ENCODE results near the gene PPP1R9A.

The PPP1R9A gene

DNA sequence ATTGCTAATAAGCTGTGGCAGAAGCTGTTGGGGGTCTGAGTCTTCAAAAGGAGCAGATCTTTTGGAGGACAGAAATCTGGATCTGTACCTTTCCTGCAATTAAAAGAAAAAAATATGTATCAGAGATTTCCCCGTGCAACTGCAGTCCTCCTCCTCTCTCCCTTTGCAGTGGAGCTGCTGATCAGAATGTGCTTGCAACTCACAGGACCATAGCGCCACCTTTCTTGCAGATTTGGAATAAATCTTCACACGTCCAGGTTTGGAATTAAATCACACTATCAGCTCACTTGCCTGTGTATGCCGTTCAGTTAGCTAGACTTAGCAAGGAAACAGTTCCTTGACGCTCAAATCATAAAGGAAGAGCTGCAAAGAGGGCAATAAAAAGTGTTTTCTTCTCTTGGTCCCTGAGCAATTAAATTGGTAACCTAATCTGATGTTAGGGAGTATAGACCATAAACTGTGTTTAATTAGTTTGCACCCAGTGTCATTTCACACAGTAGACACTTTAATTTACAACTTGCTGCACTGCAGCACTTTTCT, 339.5 kb downstream of the PPP1R9A start:
- peak; percentile 60 for DNase-seq (ENCODE audit: extremely low spot score)
- CTCF ChIA-PET = interaction anchor here (0.8 to 1.3 kb wide), 3 partner anchors 234 to 956 kb away, joined by 3 to 8 read pairs (median 5); no protein-coding TSS in a partner anchor
- POLR2A ChIA-PET = no interaction called here
- TF ChIP-seq HDGF (IDR thresholded peaks at IDR 0.05; ENCODE audit: borderline replicate concordance) (no peak), FOXA1 (IDR thresholded peaks at IDR 0.05) (no peak)
- TF ChIP-seq, protein P1, sequence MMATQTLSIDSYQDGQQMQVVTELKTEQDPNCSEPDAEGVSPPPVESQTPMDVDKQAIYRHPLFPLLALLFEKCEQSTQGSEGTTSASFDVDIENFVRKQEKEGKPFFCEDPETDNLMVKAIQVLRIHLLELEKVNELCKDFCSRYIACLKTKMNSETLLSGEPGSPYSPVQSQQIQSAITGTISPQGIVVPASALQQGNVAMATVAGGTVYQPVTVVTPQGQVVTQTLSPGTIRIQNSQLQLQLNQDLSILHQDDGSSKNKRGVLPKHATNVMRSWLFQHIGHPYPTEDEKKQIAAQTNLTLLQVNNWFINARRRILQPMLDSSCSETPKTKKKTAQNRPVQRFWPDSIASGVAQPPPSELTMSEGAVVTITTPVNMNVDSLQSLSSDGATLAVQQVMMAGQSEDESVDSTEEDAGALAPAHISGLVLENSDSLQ (IDR thresholded peaks at IDR 0.05) = peak; percentile 75

DNA sequence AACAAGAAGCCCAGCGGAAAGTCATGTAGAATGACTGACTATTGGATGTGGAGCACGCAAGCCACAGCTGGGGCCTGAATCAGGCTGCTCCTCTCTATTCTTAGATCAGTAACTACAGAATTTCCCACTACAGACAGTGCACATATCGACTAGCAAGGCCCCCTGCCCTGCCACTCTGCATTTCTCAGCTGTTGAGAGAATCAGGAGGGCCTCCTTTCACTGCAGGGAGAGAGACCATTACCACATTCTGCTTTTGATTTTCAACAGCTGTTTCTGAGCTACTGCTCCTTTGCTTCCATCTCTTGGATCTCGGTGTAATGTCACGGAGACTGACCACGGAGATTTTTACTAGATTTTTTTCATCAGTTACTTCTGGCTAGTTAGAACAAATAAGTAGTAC, 343.2 kb downstream of the PPP1R9A start:
- CTCF ChIA-PET = interaction anchor here (0.6 kb wide), 1 partner anchor 438 kb away, joined by 7 read pairs; no protein-coding TSS in a partner anchor
- no peak for DNase-seq (ENCODE audit: extremely low spot score)
- no peak for TF ChIP-seq ZNF384 (IDR thresholded peaks at IDR 0.05)
- TF ChIP-seq SUZ12 (IDR thresholded peaks at IDR 0.05) = no peak
- TF ChIP-seq BHLHE40 (IDR thresholded peaks at IDR 0.05; ENCODE audit: borderline replicate concordance) = no peak
- TF ChIP-seq, protein P1 (IDR thresholded peaks at IDR 0.05) = no peak
- POLR2A ChIA-PET = interaction anchor here (0.6 kb wide), 1 partner anchor 444 kb away, joined by 3 read pairs; no protein-coding TSS in a partner anchor

DNA sequence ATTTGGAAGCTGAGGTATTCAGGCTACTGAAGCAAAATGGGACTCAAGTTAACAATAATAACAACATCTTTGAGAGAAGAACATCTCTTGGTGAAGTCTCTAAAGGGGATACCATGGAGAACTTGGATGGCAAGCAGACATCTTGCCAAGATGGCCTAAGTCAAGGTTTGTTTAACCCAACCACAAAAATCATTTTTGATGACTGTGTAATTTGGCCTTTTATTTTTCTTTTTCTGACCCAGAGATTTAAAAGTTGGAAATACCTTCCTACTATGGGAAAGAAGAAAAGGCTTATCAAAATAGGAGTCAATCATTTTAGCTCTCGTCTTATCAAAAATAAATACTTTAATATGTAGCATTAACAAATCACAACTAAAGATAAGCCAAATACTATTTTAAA, 344.6 kb downstream of the PPP1R9A start:
- DNase-seq (ENCODE audit: extremely low spot score) = no peak
- TF ChIP-seq SUZ12 (IDR thresholded peaks at IDR 0.05) (no peak), ZNF384 (IDR thresholded peaks at IDR 0.05) (no peak), SP1 (IDR thresholded peaks at IDR 0.05) (no peak), TARDBP (IDR thresholded peaks at IDR 0.05) (no peak), HDGF (IDR thresholded peaks at IDR 0.05; ENCODE audit: borderline replicate concordance) (no peak), FOXA1 (IDR thresholded peaks at IDR 0.05) (no peak), BHLHE40 (IDR thresholded peaks at IDR 0.05; ENCODE audit: borderline replicate concordance) (no peak), FOXM1 (IDR thresholded peaks at IDR 0.05; ENCODE audit: borderline replicate concordance) (no peak)
- POLR2A ChIA-PET = no interaction called here
- CTCF ChIA-PET = no interaction called here

DNA sequence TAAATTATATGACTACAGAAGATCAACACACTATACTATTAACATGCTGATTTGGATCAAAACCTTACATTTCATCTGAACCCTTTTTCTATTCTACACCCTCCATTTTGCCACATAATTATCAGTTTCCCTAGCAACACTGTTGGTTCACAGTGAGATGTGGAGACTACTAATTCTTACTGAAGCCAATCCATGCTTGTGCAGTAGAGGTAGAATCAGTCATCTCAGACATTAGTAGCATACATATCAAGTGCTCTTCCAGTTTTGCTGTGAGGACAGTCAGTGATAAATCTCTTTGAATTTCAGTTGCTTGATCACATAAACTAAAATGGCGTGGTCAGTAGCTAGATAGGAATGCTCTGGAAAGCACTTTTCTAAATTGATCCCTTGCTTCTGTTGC, 346.6 kb downstream of the PPP1R9A start:
- TF ChIP-seq FOXA1 (IDR thresholded peaks at IDR 0.05) (no peak), NFRKB (IDR thresholded peaks at IDR 0.05) (no peak), ELF4 (IDR thresholded peaks at IDR 0.05) (no peak)
- POLR2A ChIA-PET = no interaction called here
- no peak for DNase-seq (ENCODE audit: extremely low spot score)
- CTCF ChIA-PET = no interaction called here

DNA sequence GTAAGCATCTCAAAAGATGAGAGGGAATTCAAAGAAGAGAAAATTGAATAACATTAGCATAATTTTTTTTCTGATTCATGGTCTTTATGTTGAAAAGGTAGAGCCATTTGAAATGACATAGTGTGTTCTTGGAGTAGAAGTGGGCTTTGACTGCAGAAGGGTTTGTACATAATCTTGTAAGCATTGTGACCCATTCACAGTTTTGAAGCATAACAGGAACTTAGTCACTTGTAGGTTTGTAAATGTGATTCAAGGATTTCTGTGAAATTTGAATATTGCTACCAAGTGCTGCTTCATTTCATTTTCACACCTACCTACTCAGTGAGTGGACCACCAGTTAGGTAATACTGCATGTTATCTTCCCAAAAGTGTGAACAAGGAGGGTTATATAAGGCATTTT, 348.3 kb downstream of the PPP1R9A start:
- no peak for TF ChIP-seq CTBP1 (IDR thresholded peaks at IDR 0.05; ENCODE audit: borderline replicate concordance)
- no peak for TF ChIP-seq FOXK2 (IDR thresholded peaks at IDR 0.05)
- no peak for TF ChIP-seq HDGF (IDR thresholded peaks at IDR 0.05; ENCODE audit: borderline replicate concordance)
- no peak for TF ChIP-seq SP1 (IDR thresholded peaks at IDR 0.05)
- TF ChIP-seq ELF4 (IDR thresholded peaks at IDR 0.05) = no peak
- TF ChIP-seq FOXA1 (IDR thresholded peaks at IDR 0.05) = no peak
- no peak for TF ChIP-seq BHLHE40 (IDR thresholded peaks at IDR 0.05; ENCODE audit: borderline replicate concordance)
- no peak for TF ChIP-seq LEF1 (IDR thresholded peaks at IDR 0.05; ENCODE audit: borderline replicate concordance)
- no peak for TF ChIP-seq FOXM1 (IDR thresholded peaks at IDR 0.05; ENCODE audit: borderline replicate concordance)
- no peak for TF ChIP-seq ZNF384 (IDR thresholded peaks at IDR 0.05)
- DNase-seq (ENCODE audit: extremely low spot score) = no peak
- POLR2A ChIA-PET = no interaction called here
- CTCF ChIA-PET = no interaction called here

DNA sequence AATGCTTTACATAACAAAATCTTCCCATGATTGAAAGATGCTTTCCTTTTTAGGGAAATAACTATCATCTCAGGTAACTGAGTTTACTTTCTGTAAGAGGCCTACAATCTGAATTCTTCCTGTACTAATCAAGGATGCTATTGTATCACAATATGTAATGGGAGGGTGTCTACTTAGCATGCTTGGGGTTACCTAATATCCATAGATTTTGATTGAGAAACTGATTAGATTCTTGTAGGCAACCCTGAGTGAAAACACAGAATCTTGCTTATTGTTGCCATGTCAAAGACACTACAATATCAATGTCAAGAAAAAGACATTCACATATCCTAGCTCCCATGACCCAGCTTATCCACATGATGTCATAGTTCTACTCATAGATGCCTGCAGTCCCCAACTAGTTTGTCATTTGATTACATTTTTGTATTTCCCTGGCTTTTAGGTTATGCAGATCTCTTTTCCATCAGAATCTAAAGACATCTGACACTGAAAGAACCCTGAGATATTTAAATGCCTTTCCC, 354.6 kb downstream of the PPP1R9A start:
- ChIA-PET CTCF (no interaction called here), POLR2A (no interaction called here)
- TF ChIP-seq SUZ12 (IDR thresholded peaks at IDR 0.05) (no peak), TARDBP (IDR thresholded peaks at IDR 0.05) (no peak), FOXA1 (IDR thresholded peaks at IDR 0.05) (no peak), L3MBTL2 (conservative IDR thresholded peaks at IDR 0.05) (no peak), CTBP1 (IDR thresholded peaks at IDR 0.05; ENCODE audit: borderline replicate concordance) (no peak), FOXM1 (IDR thresholded peaks at IDR 0.05; ENCODE audit: borderline replicate concordance) (no peak), NFRKB (IDR thresholded peaks at IDR 0.05) (no peak), ARNT (IDR thresholded peaks at IDR 0.05) (no peak), HDGF (IDR thresholded peaks at IDR 0.05; ENCODE audit: borderline replicate concordance) (no peak)
- TF ChIP-seq, protein P1 (IDR thresholded peaks at IDR 0.05) = no peak
- no peak for DNase-seq (ENCODE audit: extremely low spot score)

DNA sequence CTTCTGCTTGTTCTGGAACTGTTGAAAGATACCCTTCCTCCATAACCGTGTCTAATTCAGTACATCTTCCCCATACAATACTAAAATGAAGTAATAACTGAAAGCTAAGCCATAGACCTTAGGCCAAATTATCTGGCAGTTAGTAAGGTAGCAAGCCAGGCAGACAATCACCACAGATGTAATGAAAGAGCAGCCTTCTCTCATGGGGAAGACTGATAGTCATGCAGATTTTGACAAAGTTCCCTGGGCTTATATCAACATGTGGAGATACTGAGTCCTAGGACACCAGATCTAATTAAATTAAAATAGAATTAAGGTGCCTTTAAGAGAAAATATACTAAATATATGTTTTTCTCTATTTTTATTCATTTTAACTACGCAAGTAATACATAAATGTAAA, 355.5 kb downstream of the PPP1R9A start:
- no peak for DNase-seq (ENCODE audit: extremely low spot score)
- TF ChIP-seq LEF1 (IDR thresholded peaks at IDR 0.05; ENCODE audit: borderline replicate concordance) = no peak
- no peak for TF ChIP-seq BHLHE40 (IDR thresholded peaks at IDR 0.05; ENCODE audit: borderline replicate concordance)
- no peak for TF ChIP-seq CTBP1 (IDR thresholded peaks at IDR 0.05; ENCODE audit: borderline replicate concordance)
- TF ChIP-seq, protein P1 (IDR thresholded peaks at IDR 0.05) = no peak
- TF ChIP-seq ZNF384 (IDR thresholded peaks at IDR 0.05) = no peak
- TF ChIP-seq NFRKB (IDR thresholded peaks at IDR 0.05) = no peak
- TF ChIP-seq FOXM1 (IDR thresholded peaks at IDR 0.05; ENCODE audit: borderline replicate concordance) = no peak
- no peak for TF ChIP-seq ELF4 (IDR thresholded peaks at IDR 0.05)
- no peak for TF ChIP-seq SUZ12 (IDR thresholded peaks at IDR 0.05)
- no peak for TF ChIP-seq TARDBP (IDR thresholded peaks at IDR 0.05)
- TF ChIP-seq SP1 (IDR thresholded peaks at IDR 0.05) = no peak
- no peak for TF ChIP-seq L3MBTL2 (conservative IDR thresholded peaks at IDR 0.05)
- no peak for TF ChIP-seq HDGF (IDR thresholded peaks at IDR 0.05; ENCODE audit: borderline replicate concordance)
- TF ChIP-seq FOXA1 (IDR thresholded peaks at IDR 0.05) = no peak
- ChIA-PET CTCF (no interaction called here), POLR2A (interaction anchor here (0.7 kb wide), 1 partner anchor 20 kb away, joined by 3 read pairs; no protein-coding TSS in a partner anchor)

Data from HEK293T (cell line).